Kidney (tissue), 14 donors: Measurements from ENCODE around the gene DNAH2. TPM values are rescaled to one million over a fixed set of nuclear protein-coding genes. Genes with fewer than 3 reads are reported as not detected.

ENCODE experiments used
- DNase-seq, 5 donors: peaks; one replicate each; pipeline ENCODE4 v3.0.0-alpha.2; 2013 to 2020
- FAIRE-seq: peaks from 2 replicates; lab custom pipeline; 2012; peaks lifted over from hg19 to GRCh38; lab: Jason Lieb, UNC
- H3K27ac ChIP-seq, 2 donors: one replicate each; pipeline ENCODE4 v1.7.0; 2013; ENCODE audit warnings: low read depth in 2 of 2, low read length in 2 of 2, inconsistent platforms in 1 of 2
- H3K27me3 ChIP-seq: one replicate; pipeline ENCODE4 v1.7.1; 2013; ENCODE audit warnings: low read length, inconsistent platforms; ENCODE audit not compliant: control insufficient read depth, insufficient read depth
- H3K36me3 ChIP-seq, 3 donors: one replicate each; pipeline versions ENCODE4 v1.7.0 to v1.7.1; 2013; ENCODE audit warnings: low read length in 3 of 3, control low read depth in 1 of 3, inconsistent platforms in 1 of 3; ENCODE audit not compliant: insufficient read depth in 3 of 3, control insufficient read depth in 2 of 3
- H3K4me1 ChIP-seq, 3 donors: one replicate each; pipeline versions ENCODE4 v1.7.0 to v1.7.1; 2013; ENCODE audit warnings: low read length in 3 of 3, inconsistent platforms in 1 of 3, low read depth in 1 of 3; ENCODE audit not compliant: control insufficient read depth in 2 of 3, insufficient read depth in 2 of 3
- H3K4me3 ChIP-seq, 3 donors: one replicate each; pipeline versions ENCODE4 v1.7.0 to v1.8.1; 2013; ENCODE audit warnings: low read length in 3 of 3, control low read depth in 1 of 3, inconsistent platforms in 1 of 3
- H3K9ac ChIP-seq, 3 donors: one replicate each; pipeline versions ENCODE4 v1.7.0 to v1.7.1; 2013; ENCODE audit warnings: low read length in 3 of 3, control low read depth in 1 of 3, inconsistent platforms in 1 of 3
- H3K9me3 ChIP-seq, 3 donors: one replicate each; pipeline versions ENCODE4 v1.7.0 to v1.7.1; 2013; ENCODE audit warnings: low read length in 3 of 3, control low read depth in 1 of 3, inconsistent platforms in 1 of 3; ENCODE audit not compliant: control insufficient read depth in 2 of 3, insufficient read depth in 1 of 3
- intact Hi-C: fragments of 100-400 bp; cut with DNase I; formaldehyde crosslinking; loops from one replicate; pipeline ENCODE4 v1.11.1; 2022
- polyA plus RNA-seq: library from polyadenylated mRNA; stranded (reverse); fragments of 350-450 nt; fragmentation: Illumina TruSeq; extraction: RNeasy Lipid Tissue Mini Kit (QIAGEN cat#74804); gene quantifications from one replicate; pipeline ENCODE4 v1.2.3, GENCODE V29; 2014; ENCODE audit warnings: low read depth, low replicate concordance; ENCODE audit not compliant: insufficient read depth
- total RNA-seq: library from RNA; stranded (reverse); fragmentation: NEBNext Ultra II Directional; extraction: Animal tissue kit (Norgen Biotek cat#: 25700); gene quantifications from one replicate; pipeline ENCODE4 v1.2.1, GENCODE V29; 2021
- TF ChIP-seq, protein P1 (sequence below): IDR thresholded peaks from 3 replicates; pipeline ENCODE4 v1.5.1; 2012; ENCODE audit warnings: mild to moderate bottlenecking, moderate library complexity, borderline replicate concordance; ENCODE audit not compliant: insufficient read depth; ENCODE audit errors: extremely low read depth
- donor health status: control.
- donor health status: control.
- donor health status: control.
- donor health status: control.
- donor health status: control.
- donor health status: DM: yes; HTN: yes; CAD: no.
- donor health status: Normal renal cell carcinoma (clear cell type).

The DNAH2 gene
- total and polyA plus RNA-seq, 2 donors from 2014 or later: 0.17 to 0.66 TPM

DNA sequence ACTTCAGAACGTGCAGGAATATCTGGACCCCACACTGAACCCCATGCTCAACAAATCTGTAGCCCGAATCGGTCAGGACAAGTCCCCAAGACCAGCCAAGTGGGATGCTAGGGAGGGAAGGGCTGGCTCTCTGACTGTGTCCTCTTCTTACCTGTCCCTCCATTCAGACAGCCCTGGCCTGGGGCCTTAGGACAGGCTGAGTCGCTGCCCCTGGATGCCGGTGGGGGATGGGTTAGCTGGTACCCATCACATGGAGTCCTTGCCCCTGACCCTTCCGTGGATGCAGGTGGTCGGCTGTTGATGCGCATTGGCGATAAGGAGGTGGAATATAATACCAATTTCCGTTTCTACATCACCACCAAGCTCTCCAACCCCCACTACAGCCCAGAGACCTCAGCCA is 100.5 kb downstream of the DNAH2 start:
- Histone ChIP-seq H3K4me1 (no peaks in the 10 kb centered on the region), H3K9me3 (no peaks in the 10 kb centered on the region), H3K9ac (no peak overlapping the region), H3K27ac (no peak overlapping the region), H3K27me3 (no peaks in the 10 kb centered on the region), H3K4me3 (no peak overlapping the region), H3K36me3 (no peaks in the 10 kb centered on the region)
- no peak for DNase-seq
- intact Hi-C loops: no loop called here
- no peak for FAIRE-seq
- TF ChIP-seq, protein P1, sequence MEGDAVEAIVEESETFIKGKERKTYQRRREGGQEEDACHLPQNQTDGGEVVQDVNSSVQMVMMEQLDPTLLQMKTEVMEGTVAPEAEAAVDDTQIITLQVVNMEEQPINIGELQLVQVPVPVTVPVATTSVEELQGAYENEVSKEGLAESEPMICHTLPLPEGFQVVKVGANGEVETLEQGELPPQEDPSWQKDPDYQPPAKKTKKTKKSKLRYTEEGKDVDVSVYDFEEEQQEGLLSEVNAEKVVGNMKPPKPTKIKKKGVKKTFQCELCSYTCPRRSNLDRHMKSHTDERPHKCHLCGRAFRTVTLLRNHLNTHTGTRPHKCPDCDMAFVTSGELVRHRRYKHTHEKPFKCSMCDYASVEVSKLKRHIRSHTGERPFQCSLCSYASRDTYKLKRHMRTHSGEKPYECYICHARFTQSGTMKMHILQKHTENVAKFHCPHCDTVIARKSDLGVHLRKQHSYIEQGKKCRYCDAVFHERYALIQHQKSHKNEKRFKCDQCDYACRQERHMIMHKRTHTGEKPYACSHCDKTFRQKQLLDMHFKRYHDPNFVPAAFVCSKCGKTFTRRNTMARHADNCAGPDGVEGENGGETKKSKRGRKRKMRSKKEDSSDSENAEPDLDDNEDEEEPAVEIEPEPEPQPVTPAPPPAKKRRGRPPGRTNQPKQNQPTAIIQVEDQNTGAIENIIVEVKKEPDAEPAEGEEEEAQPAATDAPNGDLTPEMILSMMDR: no peak

DNA sequence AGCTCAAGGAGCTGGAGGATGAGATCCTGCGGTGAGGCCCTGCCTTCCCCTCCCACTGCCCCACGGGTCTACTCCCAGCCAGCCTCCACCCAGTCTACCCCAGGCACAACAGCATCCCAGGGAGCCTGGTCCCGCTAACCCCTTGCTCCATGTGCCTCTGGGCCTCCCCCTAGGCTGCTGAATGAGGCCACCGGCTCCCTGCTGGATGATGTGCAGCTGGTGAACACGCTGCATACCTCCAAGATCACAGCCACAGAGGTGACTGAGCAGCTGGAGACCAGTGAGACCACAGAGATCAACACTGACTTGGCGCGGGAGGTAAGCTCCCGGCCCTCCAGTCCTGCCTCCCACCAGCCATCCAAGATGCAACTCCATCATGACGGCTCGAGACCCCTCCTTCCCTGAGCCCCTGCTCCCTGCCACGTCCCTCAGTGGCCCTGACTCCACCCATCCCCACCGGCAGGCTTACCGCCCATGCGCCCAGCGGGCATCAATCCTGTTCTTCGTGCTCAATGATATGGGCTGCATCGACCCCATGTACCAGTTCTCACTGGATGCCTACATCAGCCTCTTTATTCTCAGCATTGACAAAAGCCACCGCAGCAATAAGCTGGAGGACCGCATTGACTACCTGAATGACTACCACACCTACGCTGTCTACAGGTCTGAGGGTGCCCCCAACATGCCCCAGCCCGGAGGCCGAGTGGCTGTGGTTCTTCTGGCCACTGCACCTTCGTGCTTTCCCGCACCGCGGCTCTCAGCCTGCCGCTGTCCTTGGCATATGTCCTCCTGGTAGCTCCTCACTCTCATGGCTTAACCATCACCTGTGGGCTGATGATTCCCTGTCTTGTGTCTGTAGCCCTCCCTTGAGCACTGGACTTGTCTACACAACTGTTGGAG is 101.5 kb downstream of the DNAH2 start:
- Histone ChIP-seq H3K27me3 (no peaks in the 10 kb centered on the region), H3K27ac (no peak overlapping the region), H3K9ac (no peak overlapping the region), H3K9me3 (no peaks in the 10 kb centered on the region), H3K4me3 (no peak overlapping the region), H3K36me3 (no peaks in the 10 kb centered on the region), H3K4me1 (no peaks in the 10 kb centered on the region)
- TF ChIP-seq, protein P1: no peak
- no peak for DNase-seq
- FAIRE-seq: no peak
- intact Hi-C loops: no loop called here

DNA sequence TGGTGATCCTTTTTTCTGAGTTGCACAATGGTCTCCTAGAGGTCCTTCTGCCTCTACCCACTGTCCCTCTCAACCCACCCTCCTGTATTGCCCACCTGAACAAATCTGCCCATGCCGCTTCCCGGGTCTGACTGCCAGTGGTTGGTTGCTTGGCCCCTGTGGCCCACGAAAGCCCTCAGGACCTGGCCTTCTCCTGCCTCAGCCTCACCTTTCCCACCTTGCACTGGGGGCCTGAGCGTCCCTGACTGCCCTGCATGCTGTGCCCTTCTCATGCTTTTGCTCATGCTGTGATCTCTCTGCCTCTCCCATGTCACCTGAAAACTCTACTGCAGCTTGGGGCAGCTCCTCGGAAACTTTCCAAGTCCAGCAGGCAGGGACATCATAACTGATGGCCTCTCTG is 102.7 kb downstream of the DNAH2 start:
- H3K27ac ChIP-seq: no peak overlapping the region
- DNase-seq (no peak), FAIRE-seq (no peak)
- H3K4me3 ChIP-seq: no peak overlapping the region
- H3K9me3 ChIP-seq: no peaks in the 10 kb centered on the region
- H3K4me1 ChIP-seq: no peaks in the 10 kb centered on the region
- no peak overlapping the region for H3K9ac ChIP-seq
- no peaks in the 10 kb centered on the region for H3K36me3 ChIP-seq
- TF ChIP-seq, protein P1: no peak
- intact Hi-C loops: no loop called here
- no peaks in the 10 kb centered on the region for H3K27me3 ChIP-seq
